WTC11 (cell line): Measurements from ENCODE around the gene SGO2. TPM values are rescaled to one million over a fixed set of nuclear protein-coding genes. Genes with fewer than 3 reads are reported as not detected.

Experiments used
- ATAC-seq: fragments of 200-7000 bp; cut with Tn5 transposase; 2 replicates; pipeline ENCODE4 v1.10.0; 2021; ENCODE audit warnings: mild to moderate bottlenecking, moderate library complexity
- CTCF ChIA-PET: fragments of 300-600 bp; sonication (Branson Sonifier 250); formaldehyde crosslinking; loops from one replicate; lab custom pipeline; 2021; ENCODE audit warnings: antibody characterized with exemption; lab: Charles Lee
- POLR2A ChIA-PET: fragments of 350-600 bp; sonication (Branson Sonifier 250); formaldehyde crosslinking; loops from one replicate; lab custom pipeline; 2021; ENCODE audit warnings: antibody characterized with exemption; lab: Charles Lee
- DNase-seq: peaks from one replicate; pipeline ENCODE4 v3.0.0; 2021; ENCODE audit warnings: low spot score
- H3K27ac Mint-ChIP-seq: 2 replicates; pipeline ENCODE4 v1.8.0; 2021; ENCODE audit warnings: mixed read lengths
- H3K27me3 Mint-ChIP-seq: 2 replicates; pipeline ENCODE4 v1.8.0; 2021; ENCODE audit warnings: low read depth, mild to moderate bottlenecking, moderate library complexity, mixed read lengths
- H3K36me3 Mint-ChIP-seq: 2 replicates; pipeline ENCODE4 v1.8.0; 2021; ENCODE audit warnings: mixed read lengths
- H3K4me1 Mint-ChIP-seq: 2 replicates; pipeline ENCODE4 v1.8.0; 2022; ENCODE audit warnings: mixed read lengths
- H3K4me3 Mint-ChIP-seq: 2 replicates; pipeline ENCODE4 v1.8.0; 2021; ENCODE audit warnings: mild to moderate bottlenecking, moderate library complexity, mixed read lengths
- H3K9me3 Mint-ChIP-seq: 2 replicates; pipeline ENCODE4 v1.8.0; 2021; ENCODE audit warnings: mixed read lengths
- ELF4 ChIP-seq: sonication (generic); formaldehyde crosslinking; IDR thresholded peaks from 2 replicates; pipeline ENCODE4 v1.8.1; 2022; ENCODE audit warnings: low read depth, mild to moderate bottlenecking, moderate library complexity, missing genetic modification reagents
- EMX1 ChIP-seq: fragments of 250-450 bp; sonication (Bioruptor Pico); IDR thresholded peaks from 2 replicates; pipeline ENCODE4 v1.8.0; 2021; ENCODE audit warnings: mild to moderate bottlenecking
- ETV6 ChIP-seq: sonication (generic); formaldehyde crosslinking; IDR thresholded peaks from 2 replicates; pipeline ENCODE4 v1.8.1; 2022; ENCODE audit warnings: mild to moderate bottlenecking, missing genetic modification reagents
- NFE2L1 ChIP-seq: sonication (generic); formaldehyde crosslinking; IDR thresholded peaks from 2 replicates; pipeline ENCODE4 v1.8.1; 2023; ENCODE audit warnings: missing genetic modification reagents
- NR1H2 ChIP-seq: sonication (generic); formaldehyde crosslinking; IDR thresholded peaks from 2 replicates; pipeline ENCODE4 v1.9.0; 2021; ENCODE audit warnings: mild to moderate bottlenecking, moderate library complexity, missing genetic modification reagents
- RORB ChIP-seq: fragments of 250-450 bp; sonication (Bioruptor Pico); IDR thresholded peaks from 2 replicates; pipeline ENCODE4 v1.9.0; 2021; ENCODE audit warnings: mild to moderate bottlenecking
- SMAD4 ChIP-seq: sonication (generic); formaldehyde crosslinking; IDR thresholded peaks from 2 replicates; pipeline ENCODE4 v1.8.0; 2022; ENCODE audit warnings: mild to moderate bottlenecking, missing genetic modification reagents
- ZNF317 ChIP-seq: sonication (generic); formaldehyde crosslinking; IDR thresholded peaks from 2 replicates; pipeline ENCODE4 v1.8.1; 2023; ENCODE audit warnings: low read depth, mild to moderate bottlenecking, moderate library complexity, missing genetic modification reagents, borderline replicate concordance
- ZNF671 ChIP-seq: fragments of 250-450 bp; sonication (Bioruptor Pico); IDR thresholded peaks from 2 replicates; pipeline ENCODE4 v1.8.0; 2021; ENCODE audit warnings: mild to moderate bottlenecking
- total RNA-seq: library from RNA; stranded (reverse); gene quantifications from 3 replicates; pipeline ENCODE4 v1.2.3, GENCODE V29; 2021
- TF ChIP-seq, protein P1 (sequence below): sonication (generic); formaldehyde crosslinking; IDR thresholded peaks from 2 replicates; pipeline ENCODE4 v1.8.0; 2023; ENCODE audit warnings: mild to moderate bottlenecking, missing genetic modification reagents
- TF ChIP-seq, protein P2 (sequence below): fragments of 250-450 bp; sonication (Bioruptor Pico); IDR thresholded peaks from 2 replicates; pipeline ENCODE4 v2.1.2; 2022; ENCODE audit warnings: mild to moderate bottlenecking, moderate library complexity
- TF ChIP-seq, protein P3 (sequence below): sonication (generic); formaldehyde crosslinking; IDR thresholded peaks from 2 replicates; pipeline ENCODE4 v1.8.0; 2022; ENCODE audit warnings: mild to moderate bottlenecking, missing genetic modification reagents
- TF ChIP-seq, protein P4 (sequence below): sonication (generic); formaldehyde crosslinking; IDR thresholded peaks from 2 replicates; pipeline ENCODE4 v1.8.0; 2022; ENCODE audit warnings: mild to moderate bottlenecking, missing genetic modification reagents
- TF ChIP-seq, protein P5 (sequence below): sonication (generic); formaldehyde crosslinking; IDR thresholded peaks from 2 replicates; pipeline ENCODE4 v1.8.0; 2023; ENCODE audit warnings: missing genetic modification reagents, mild to moderate bottlenecking, borderline replicate concordance
- TF ChIP-seq, protein P6 (sequence below): fragments of 250-450 bp; sonication (Bioruptor Pico); IDR thresholded peaks from 2 replicates; pipeline ENCODE4 v1.9.0; 2021; ENCODE audit warnings: mild to moderate bottlenecking
- TF ChIP-seq, protein P7 (sequence below): sonication (generic); formaldehyde crosslinking; IDR thresholded peaks from 2 replicates; pipeline ENCODE4 v1.8.1; 2023; ENCODE audit warnings: mild to moderate bottlenecking, moderate library complexity, missing genetic modification reagents
- TF ChIP-seq, protein P8 (sequence below): fragments of 200-600 bp; IDR thresholded peaks from 2 replicates; pipeline ENCODE4 v1.8.0; 2022; ENCODE audit warnings: antibody characterized with exemption

SGO2 gene
- total RNA-seq, 1 experiment from 2014 or later: 34.1 TPM

DNA sequence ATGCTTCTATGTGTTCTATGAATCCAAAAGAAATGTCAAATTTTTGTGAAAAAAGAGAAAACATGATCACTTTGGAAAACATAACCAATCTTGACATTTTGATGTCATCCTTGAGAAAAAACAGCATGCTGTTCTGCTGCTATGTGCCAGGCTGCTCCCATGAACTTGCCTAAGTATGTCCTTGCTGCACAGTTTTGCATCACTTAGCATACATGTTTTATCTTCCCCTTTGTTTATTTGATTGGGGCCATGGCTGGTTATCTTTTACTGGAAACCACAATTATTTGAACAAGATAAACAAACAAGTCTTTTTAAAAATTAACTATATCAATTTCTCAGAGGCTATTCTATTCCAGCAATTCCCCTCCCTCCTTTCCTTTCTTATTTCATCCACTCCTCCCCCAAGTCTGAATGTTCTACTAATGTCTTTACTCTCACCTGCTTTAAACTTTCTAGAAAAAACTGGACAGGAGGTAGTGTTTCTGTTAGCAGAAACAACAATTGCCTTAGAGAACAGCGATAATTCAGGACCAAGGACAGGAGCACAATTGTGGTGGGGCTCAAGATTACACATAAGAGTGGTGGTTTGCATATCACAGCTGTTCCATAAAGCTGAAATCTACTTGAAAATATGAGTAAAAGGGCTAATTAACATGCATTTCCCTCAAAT, 66.5 kb downstream of the SGO2 start:
- no peak for ATAC-seq
- Mint-ChIP-seq H3K4me3 (no peak overlapping the region), H3K27me3 (peaks cover 9% of the 10 kb centered on the region), H3K27ac (no peak overlapping the region), H3K9me3 (no peaks in the 10 kb centered on the region), H3K36me3 (no peaks in the 10 kb centered on the region), H3K4me1 (no peaks in the 10 kb centered on the region)
- POLR2A ChIA-PET: no interaction called here
- CTCF ChIA-PET: interaction anchor here (0.9 kb wide), 1 partner anchor 109 kb away, joined by 4 read pairs; no protein-coding TSS in a partner anchor
- no peak for DNase-seq
- TF ChIP-seq EMX1 (CRISPR knock-in tag) (no peak), ELF4 (CRISPR knock-in tag) (no peak), SMAD4 (CRISPR knock-in tag) (no peak), ZNF317 (CRISPR knock-in tag) (no peak), NR1H2 (CRISPR knock-in tag) (no peak), ZNF671 (CRISPR knock-in tag) (no peak), RORB (CRISPR knock-in tag) (no peak), ETV6 (no peak), NFE2L1 (CRISPR knock-in tag) (no peak)
- TF ChIP-seq, protein P1, sequence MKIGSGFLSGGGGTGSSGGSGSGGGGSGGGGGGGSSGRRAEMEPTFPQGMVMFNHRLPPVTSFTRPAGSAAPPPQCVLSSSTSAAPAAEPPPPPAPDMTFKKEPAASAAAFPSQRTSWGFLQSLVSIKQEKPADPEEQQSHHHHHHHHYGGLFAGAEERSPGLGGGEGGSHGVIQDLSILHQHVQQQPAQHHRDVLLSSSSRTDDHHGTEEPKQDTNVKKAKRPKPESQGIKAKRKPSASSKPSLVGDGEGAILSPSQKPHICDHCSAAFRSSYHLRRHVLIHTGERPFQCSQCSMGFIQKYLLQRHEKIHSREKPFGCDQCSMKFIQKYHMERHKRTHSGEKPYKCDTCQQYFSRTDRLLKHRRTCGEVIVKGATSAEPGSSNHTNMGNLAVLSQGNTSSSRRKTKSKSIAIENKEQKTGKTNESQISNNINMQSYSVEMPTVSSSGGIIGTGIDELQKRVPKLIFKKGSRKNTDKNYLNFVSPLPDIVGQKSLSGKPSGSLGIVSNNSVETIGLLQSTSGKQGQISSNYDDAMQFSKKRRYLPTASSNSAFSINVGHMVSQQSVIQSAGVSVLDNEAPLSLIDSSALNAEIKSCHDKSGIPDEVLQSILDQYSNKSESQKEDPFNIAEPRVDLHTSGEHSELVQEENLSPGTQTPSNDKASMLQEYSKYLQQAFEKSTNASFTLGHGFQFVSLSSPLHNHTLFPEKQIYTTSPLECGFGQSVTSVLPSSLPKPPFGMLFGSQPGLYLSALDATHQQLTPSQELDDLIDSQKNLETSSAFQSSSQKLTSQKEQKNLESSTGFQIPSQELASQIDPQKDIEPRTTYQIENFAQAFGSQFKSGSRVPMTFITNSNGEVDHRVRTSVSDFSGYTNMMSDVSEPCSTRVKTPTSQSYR (CRISPR knock-in tag): no peak
- TF ChIP-seq, protein P2, sequence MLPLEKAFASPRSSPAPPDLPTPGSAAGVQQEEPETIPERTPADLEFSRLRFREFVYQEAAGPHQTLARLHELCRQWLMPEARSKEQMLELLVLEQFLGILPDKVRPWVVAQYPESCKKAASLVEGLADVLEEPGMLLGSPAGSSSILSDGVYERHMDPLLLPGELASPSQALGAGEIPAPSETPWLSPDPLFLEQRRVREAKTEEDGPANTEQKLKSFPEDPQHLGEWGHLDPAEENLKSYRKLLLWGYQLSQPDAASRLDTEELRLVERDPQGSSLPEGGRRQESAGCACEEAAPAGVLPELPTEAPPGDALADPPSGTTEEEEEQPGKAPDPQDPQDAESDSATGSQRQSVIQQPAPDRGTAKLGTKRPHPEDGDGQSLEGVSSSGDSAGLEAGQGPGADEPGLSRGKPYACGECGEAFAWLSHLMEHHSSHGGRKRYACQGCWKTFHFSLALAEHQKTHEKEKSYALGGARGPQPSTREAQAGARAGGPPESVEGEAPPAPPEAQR (CRISPR knock-in tag): no peak
- TF ChIP-seq, protein P3, sequence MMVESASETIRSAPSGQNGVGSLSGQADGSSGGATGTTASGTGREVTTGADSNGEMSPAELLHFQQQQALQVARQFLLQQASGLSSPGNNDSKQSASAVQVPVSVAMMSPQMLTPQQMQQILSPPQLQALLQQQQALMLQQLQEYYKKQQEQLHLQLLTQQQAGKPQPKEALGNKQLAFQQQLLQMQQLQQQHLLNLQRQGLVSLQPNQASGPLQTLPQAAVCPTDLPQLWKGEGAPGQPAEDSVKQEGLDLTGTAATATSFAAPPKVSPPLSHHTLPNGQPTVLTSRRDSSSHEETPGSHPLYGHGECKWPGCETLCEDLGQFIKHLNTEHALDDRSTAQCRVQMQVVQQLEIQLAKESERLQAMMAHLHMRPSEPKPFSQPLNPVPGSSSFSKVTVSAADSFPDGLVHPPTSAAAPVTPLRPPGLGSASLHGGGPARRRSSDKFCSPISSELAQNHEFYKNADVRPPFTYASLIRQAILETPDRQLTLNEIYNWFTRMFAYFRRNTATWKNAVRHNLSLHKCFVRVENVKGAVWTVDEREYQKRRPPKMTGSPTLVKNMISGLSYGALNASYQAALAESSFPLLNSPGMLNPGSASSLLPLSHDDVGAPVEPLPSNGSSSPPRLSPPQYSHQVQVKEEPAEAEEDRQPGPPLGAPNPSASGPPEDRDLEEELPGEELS (CRISPR knock-in tag): no peak
- TF ChIP-seq, protein P4, sequence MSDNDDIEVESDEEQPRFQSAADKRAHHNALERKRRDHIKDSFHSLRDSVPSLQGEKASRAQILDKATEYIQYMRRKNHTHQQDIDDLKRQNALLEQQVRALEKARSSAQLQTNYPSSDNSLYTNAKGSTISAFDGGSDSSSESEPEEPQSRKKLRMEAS (CRISPR knock-in tag): no peak
- TF ChIP-seq, protein P5, sequence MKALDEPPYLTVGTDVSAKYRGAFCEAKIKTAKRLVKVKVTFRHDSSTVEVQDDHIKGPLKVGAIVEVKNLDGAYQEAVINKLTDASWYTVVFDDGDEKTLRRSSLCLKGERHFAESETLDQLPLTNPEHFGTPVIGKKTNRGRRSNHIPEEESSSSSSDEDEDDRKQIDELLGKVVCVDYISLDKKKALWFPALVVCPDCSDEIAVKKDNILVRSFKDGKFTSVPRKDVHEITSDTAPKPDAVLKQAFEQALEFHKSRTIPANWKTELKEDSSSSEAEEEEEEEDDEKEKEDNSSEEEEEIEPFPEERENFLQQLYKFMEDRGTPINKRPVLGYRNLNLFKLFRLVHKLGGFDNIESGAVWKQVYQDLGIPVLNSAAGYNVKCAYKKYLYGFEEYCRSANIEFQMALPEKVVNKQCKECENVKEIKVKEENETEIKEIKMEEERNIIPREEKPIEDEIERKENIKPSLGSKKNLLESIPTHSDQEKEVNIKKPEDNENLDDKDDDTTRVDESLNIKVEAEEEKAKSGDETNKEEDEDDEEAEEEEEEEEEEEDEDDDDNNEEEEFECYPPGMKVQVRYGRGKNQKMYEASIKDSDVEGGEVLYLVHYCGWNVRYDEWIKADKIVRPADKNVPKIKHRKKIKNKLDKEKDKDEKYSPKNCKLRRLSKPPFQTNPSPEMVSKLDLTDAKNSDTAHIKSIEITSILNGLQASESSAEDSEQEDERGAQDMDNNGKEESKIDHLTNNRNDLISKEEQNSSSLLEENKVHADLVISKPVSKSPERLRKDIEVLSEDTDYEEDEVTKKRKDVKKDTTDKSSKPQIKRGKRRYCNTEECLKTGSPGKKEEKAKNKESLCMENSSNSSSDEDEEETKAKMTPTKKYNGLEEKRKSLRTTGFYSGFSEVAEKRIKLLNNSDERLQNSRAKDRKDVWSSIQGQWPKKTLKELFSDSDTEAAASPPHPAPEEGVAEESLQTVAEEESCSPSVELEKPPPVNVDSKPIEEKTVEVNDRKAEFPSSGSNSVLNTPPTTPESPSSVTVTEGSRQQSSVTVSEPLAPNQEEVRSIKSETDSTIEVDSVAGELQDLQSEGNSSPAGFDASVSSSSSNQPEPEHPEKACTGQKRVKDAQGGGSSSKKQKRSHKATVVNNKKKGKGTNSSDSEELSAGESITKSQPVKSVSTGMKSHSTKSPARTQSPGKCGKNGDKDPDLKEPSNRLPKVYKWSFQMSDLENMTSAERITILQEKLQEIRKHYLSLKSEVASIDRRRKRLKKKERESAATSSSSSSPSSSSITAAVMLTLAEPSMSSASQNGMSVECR (CRISPR knock-in tag): no peak
- TF ChIP-seq, protein P6, sequence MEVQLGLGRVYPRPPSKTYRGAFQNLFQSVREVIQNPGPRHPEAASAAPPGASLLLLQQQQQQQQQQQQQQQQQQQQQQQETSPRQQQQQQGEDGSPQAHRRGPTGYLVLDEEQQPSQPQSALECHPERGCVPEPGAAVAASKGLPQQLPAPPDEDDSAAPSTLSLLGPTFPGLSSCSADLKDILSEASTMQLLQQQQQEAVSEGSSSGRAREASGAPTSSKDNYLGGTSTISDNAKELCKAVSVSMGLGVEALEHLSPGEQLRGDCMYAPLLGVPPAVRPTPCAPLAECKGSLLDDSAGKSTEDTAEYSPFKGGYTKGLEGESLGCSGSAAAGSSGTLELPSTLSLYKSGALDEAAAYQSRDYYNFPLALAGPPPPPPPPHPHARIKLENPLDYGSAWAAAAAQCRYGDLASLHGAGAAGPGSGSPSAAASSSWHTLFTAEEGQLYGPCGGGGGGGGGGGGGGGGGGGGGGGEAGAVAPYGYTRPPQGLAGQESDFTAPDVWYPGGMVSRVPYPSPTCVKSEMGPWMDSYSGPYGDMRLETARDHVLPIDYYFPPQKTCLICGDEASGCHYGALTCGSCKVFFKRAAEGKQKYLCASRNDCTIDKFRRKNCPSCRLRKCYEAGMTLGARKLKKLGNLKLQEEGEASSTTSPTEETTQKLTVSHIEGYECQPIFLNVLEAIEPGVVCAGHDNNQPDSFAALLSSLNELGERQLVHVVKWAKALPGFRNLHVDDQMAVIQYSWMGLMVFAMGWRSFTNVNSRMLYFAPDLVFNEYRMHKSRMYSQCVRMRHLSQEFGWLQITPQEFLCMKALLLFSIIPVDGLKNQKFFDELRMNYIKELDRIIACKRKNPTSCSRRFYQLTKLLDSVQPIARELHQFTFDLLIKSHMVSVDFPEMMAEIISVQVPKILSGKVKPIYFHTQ (CRISPR knock-in tag): no peak
- TF ChIP-seq, protein P7, sequence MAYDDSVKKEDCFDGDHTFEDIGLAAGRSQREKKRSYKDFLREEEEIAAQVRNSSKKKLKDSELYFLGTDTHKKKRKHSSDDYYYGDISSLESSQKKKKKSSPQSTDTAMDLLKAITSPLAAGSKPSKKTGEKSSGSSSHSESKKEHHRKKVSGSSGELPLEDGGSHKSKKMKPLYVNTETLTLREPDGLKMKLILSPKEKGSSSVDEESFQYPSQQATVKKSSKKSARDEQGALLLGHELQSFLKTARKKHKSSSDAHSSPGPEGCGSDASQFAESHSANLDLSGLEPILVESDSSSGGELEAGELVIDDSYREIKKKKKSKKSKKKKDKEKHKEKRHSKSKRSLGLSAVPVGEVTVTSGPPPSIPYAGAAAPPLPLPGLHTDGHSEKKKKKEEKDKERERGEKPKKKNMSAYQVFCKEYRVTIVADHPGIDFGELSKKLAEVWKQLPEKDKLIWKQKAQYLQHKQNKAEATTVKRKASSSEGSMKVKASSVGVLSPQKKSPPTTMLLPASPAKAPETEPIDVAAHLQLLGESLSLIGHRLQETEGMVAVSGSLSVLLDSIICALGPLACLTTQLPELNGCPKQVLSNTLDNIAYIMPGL (CRISPR knock-in tag): no peak
- TF ChIP-seq, protein P8, sequence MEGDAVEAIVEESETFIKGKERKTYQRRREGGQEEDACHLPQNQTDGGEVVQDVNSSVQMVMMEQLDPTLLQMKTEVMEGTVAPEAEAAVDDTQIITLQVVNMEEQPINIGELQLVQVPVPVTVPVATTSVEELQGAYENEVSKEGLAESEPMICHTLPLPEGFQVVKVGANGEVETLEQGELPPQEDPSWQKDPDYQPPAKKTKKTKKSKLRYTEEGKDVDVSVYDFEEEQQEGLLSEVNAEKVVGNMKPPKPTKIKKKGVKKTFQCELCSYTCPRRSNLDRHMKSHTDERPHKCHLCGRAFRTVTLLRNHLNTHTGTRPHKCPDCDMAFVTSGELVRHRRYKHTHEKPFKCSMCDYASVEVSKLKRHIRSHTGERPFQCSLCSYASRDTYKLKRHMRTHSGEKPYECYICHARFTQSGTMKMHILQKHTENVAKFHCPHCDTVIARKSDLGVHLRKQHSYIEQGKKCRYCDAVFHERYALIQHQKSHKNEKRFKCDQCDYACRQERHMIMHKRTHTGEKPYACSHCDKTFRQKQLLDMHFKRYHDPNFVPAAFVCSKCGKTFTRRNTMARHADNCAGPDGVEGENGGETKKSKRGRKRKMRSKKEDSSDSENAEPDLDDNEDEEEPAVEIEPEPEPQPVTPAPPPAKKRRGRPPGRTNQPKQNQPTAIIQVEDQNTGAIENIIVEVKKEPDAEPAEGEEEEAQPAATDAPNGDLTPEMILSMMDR: no peak
